Right cardiac atrium (tissue), 5 donors: ENCODE measurements around the gene HIF1A. TPM values are rescaled to one million over a fixed set of nuclear protein-coding genes. Genes with fewer than 3 reads are reported as not detected.
"Not testable (repeated sequence)": the region's sequence is repeated elsewhere in the genome, so short reads cannot be mapped to it uniquely, and the experiment has no call there.

Experiments used
- ATAC-seq, 2 donors: fragments of 200-7000 bp; cut with Tn5 transposase; one replicate each; pipeline versions ENCODE4 v1.8.0 to v1.9.1; 2020; ENCODE audit warnings: moderate library complexity in 2 of 2, mild to moderate bottlenecking in 1 of 2
- DNase-seq, 3 donors: peaks; one replicate each; pipeline ENCODE4 v3.0.0-alpha.2; 2020
- H3K27ac ChIP-seq: one replicate; pipeline ENCODE4 v1.5.1; 2013; ENCODE audit warnings: mild to moderate bottlenecking, low read length, control low read depth, moderate library complexity
- H3K27me3 ChIP-seq: one replicate; pipeline ENCODE4 v1.6.1; 2013; ENCODE audit not compliant: control insufficient read depth, insufficient read depth
- H3K4me1 ChIP-seq: one replicate; pipeline ENCODE4 v1.6.1; 2013; ENCODE audit warnings: low read length; ENCODE audit not compliant: control insufficient read depth, insufficient read depth
- H3K4me3 ChIP-seq: one replicate; pipeline ENCODE4 v1.5.1; 2013; ENCODE audit warnings: low read length, control low read depth
- H3K9me3 ChIP-seq: one replicate; pipeline ENCODE4 v1.6.1; 2013; ENCODE audit warnings: low read length; ENCODE audit not compliant: control insufficient read depth
- WGBS: extraction: QIAGEN DNeasy Blood & Tissue Kit; methylation state at CpG from one replicate; pipeline ENCODE4 v1.1.7; 2013; 5-methylcytosine and 5-hydroxymethylcytosine counted together
- intact Hi-C, 4 donors: fragments of 100-400 bp; cut with DNase I; formaldehyde crosslinking; loops; one replicate each; pipeline versions ENCODE4 v1.11.0 to v1.14.0; 2022 to 2023
- polyA plus RNA-seq: library from polyadenylated mRNA; stranded (reverse); fragments of 200-250 nt; gene quantifications from one replicate; pipeline ENCODE4 v1.2.3, GENCODE V29; 2013
- total RNA-seq, 4 donors: library from RNA; stranded (reverse); fragmentation: NEBNext Ultra II Directional; extraction: Animal tissue kit (Norgen Biotek cat#: 25700); gene quantifications; one replicate each; pipeline ENCODE4 v1.2.1, GENCODE V29; 2021
- donor health status: healthy with polysubstance abuse.
- donor health status: DM: no; HTN: yes; CAD: no.
- donor health status: DM: no; HTN: no; CAD: no.
- donor health status: DM: no; HTN: yes; CAD: no; lungs with severe emphysema.
- donor health status: DM: yes; HTN: yes; CAD: no.

HIF1A gene
- total and polyA plus RNA-seq, 5 donors = 25.5 to 117 (median 75.9) TPM

GRCh38 chr14:61708693-61709092 lies 13.4 kb downstream of the HIF1A start:
- H3K4me1 ChIP-seq, H3K9me3 ChIP-seq, DNase-seq, intact Hi-C loops, H3K27ac ChIP-seq, H3K4me3 ChIP-seq, H3K27me3 ChIP-seq, ATAC-seq: not testable (repeated sequence)
- WGBS = 44% methylated on average over 4 of the region's 4 CpGs

- H3K4me1 ChIP-seq = peaks cover 8% of the 10 kb centered on the region
- DNase-seq (peak in 1 of 3 donors; percentile 29), ATAC-seq (no peak)
- 76% methylated on average over 12 of the region's 12 CpGs for WGBS
- H3K4me3 ChIP-seq = no peak overlapping the region
- no peaks in the 10 kb centered on the region for H3K9me3 ChIP-seq
- intact Hi-C loops = no loop called here
- H3K27me3 ChIP-seq = no peaks in the 10 kb centered on the region
- no peak overlapping the region for H3K27ac ChIP-seq
Measured at GRCh38 chr14:61710853-61711817, 15.8 kb downstream of the HIF1A start.

GRCh38 chr14:61712137-61712536 lies 16.8 kb downstream of the HIF1A start:
- 97% methylated on average over 1 of the region's 1 CpG for WGBS
- DNase-seq (no peak), ATAC-seq (no peak)
- Histone ChIP-seq H3K4me1 (peaks cover 8% of the 10 kb centered on the region), H3K27me3 (no peaks in the 10 kb centered on the region), H3K4me3 (no peak overlapping the region), H3K27ac (no peak overlapping the region), H3K9me3 (no peaks in the 10 kb centered on the region)
- intact Hi-C loops = no loop called here

GRCh38 chr14:61713724-61714437 lies 18.6 kb downstream of the HIF1A start:
- Histone ChIP-seq H3K4me1 (peaks cover 11% of the 10 kb centered on the region), H3K9me3 (no peaks in the 10 kb centered on the region), H3K27me3 (no peaks in the 10 kb centered on the region), H3K4me3 (no peak overlapping the region), H3K27ac (no peak overlapping the region)
- intact Hi-C loops = no loop called here
- 61% methylated on average over 4 of the region's 4 CpGs for WGBS
- peak in 1 of 2 donors; percentile 25 for ATAC-seq
- DNase-seq = no peak

- Histone ChIP-seq H3K27me3 (no peaks in the 10 kb centered on the region), H3K4me3 (no peak overlapping the region), H3K9me3 (no peaks in the 10 kb centered on the region), H3K4me1 (peaks cover 10% of the 10 kb centered on the region), H3K27ac (no peak overlapping the region)
- ATAC-seq (no peak), DNase-seq (no peak)
- 56% methylated on average over 1 of the region's 1 CpG for WGBS
- intact Hi-C loops = no loop called here
Measured at GRCh38 chr14:61716956-61717355, 21.6 kb downstream of the HIF1A start.

GRCh38 chr14:61718039-61718438 lies 22.7 kb downstream of the HIF1A start:
- H3K4me1 ChIP-seq = peaks cover 7% of the 10 kb centered on the region

GRCh38 chr14:61719344-61720293 lies 24.3 kb downstream of the HIF1A start:
- DNase-seq = no peak
- no peak overlapping the region for H3K4me3 ChIP-seq
- H3K9me3 ChIP-seq = no peaks in the 10 kb centered on the region
- WGBS = 53% methylated on average over 5 of the region's 5 CpGs
- peak in 1 of 2 donors; percentile 26 for ATAC-seq
- H3K27me3 ChIP-seq = no peaks in the 10 kb centered on the region
- H3K4me1 ChIP-seq = peaks cover 4% of the 10 kb centered on the region
- no peak overlapping the region for H3K27ac ChIP-seq
- intact Hi-C loops = loop anchor here in 1 of 4 donors (10.0 kb wide), 1 partner anchor 255 kb away; no protein-coding TSS in a partner anchor

More at GRCh38 chr14:61718039-61718438, 22.7 kb downstream of the HIF1A start:
- Histone ChIP-seq H3K9me3 (no peaks in the 10 kb centered on the region), H3K4me3 (no peak overlapping the region), H3K27me3 (no peaks in the 10 kb centered on the region), H3K27ac (no peak overlapping the region)
- intact Hi-C loops = no loop called here
- ATAC-seq (no peak), DNase-seq (no peak)
- 88% methylated on average over 2 of the region's 2 CpGs for WGBS

- no peaks in the 10 kb centered on the region for H3K9me3 ChIP-seq
- no peaks in the 10 kb centered on the region for H3K27me3 ChIP-seq
- H3K4me3 ChIP-seq = no peak overlapping the region
- intact Hi-C loops = loop anchor here in 1 of 4 donors (10.0 kb wide), 1 partner anchor 255 kb away; no protein-coding TSS in a partner anchor
- no peak overlapping the region for H3K27ac ChIP-seq
- WGBS = 48% methylated on average over 9 of the region's 9 CpGs
- ATAC-seq (no peak), DNase-seq (no peak)
- H3K4me1 ChIP-seq = peaks cover 4% of the 10 kb centered on the region
Measured at GRCh38 chr14:61720294-61720661, 25.0 kb downstream of the HIF1A start.

- Histone ChIP-seq H3K27ac (no peak overlapping the region), H3K9me3 (no peaks in the 10 kb centered on the region), H3K4me3 (no peak overlapping the region), H3K4me1 (peaks cover 4% of the 10 kb centered on the region), H3K27me3 (no peaks in the 10 kb centered on the region)
- intact Hi-C loops = loop anchor here in 1 of 4 donors (10.0 kb wide), 1 partner anchor 256 kb away; no protein-coding TSS in a partner anchor
- ATAC-seq = no peak
- 78% methylated on average over 6 of the region's 6 CpGs for WGBS
- DNase-seq = no peak
Measured at GRCh38 chr14:61720741-61721140, 25.4 kb downstream of the HIF1A start.

- ATAC-seq (peak in 1 of 2 donors; percentile 23), DNase-seq (no peak)
- Histone ChIP-seq H3K27me3 (no peaks in the 10 kb centered on the region), H3K4me1 (no peaks in the 10 kb centered on the region), H3K27ac (no peak overlapping the region), H3K4me3 (no peak overlapping the region), H3K9me3 (no peaks in the 10 kb centered on the region)
- intact Hi-C loops = loop anchor here in 1 of 4 donors (10.0 kb wide), 1 partner anchor 259 kb away; no protein-coding TSS in a partner anchor
- WGBS = 71% methylated on average over 2 of the region's 2 CpGs
Measured at GRCh38 chr14:61724133-61724532, 28.8 kb downstream of the HIF1A start.
